Kidney epithelial cell (primary cell): Measurements from ENCODE around the gene PERP. TPM values are rescaled to one million over a fixed set of nuclear protein-coding genes. Genes with fewer than 3 reads are reported as not detected.
A peak's percentile ranks its signal among the peaks of the same experiment; 100 is the strongest.

ENCODE experiments used
- DNase-seq: peaks from one replicate; pipeline ENCODE4 v3.0.0-alpha.2; 2010; ENCODE audit warnings: low read depth
- H3K27me3 ChIP-seq: 2 replicates; pipeline ENCODE4 v1.6.0; 2011; ENCODE audit warnings: low read length; ENCODE audit not compliant: control insufficient read depth, insufficient read depth
- H3K36me3 ChIP-seq: 2 replicates; pipeline ENCODE4 v1.5.1; 2011; ENCODE audit warnings: low read length; ENCODE audit not compliant: control insufficient read depth, insufficient read depth
- H3K4me3 ChIP-seq: 2 replicates; pipeline ENCODE4 v1.5.1; 2011; ENCODE audit warnings: low read depth, mild to moderate bottlenecking, control low read depth, low read length
- total RNA-seq: library from RNA; depleted of rRNA; stranded (reverse); fragments of >200 nt; gene quantifications from 2 replicates; pipeline ENCODE4 v1.2.3, GENCODE V29; 2015
- TF ChIP-seq, protein P1 (sequence below): IDR thresholded peaks from 2 replicates; pipeline ENCODE4 v1.5.1; 2011; ENCODE audit warnings: mild to moderate bottlenecking, moderate library complexity, low read length, control low read depth, inconsistent platforms; ENCODE audit not compliant: insufficient read depth, poor library complexity, severe bottlenecking

The PERP gene
- total RNA-seq, 1 donor from 2014 or later = 80.9 TPM

DNA sequence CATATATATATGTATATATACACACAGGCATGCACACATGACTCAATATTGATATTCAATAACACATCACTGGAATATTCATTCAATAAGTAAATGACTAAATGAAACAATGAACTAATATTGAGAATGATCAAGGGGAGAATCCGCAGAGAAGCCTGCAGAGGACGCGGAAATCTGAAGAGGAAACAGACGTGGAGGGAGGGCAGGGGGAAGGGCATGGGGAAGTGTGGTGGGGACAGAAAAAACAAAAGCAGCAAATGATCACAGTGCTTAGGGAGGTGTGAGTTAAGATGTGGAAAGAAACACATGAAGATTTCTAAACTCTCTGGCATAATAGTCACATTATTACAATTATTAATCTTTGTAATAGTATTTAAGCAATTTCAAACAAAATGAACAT lies 14.5 kb downstream of the PERP start:
- no peak overlapping the region for H3K4me3 ChIP-seq
- TF ChIP-seq, protein P1, sequence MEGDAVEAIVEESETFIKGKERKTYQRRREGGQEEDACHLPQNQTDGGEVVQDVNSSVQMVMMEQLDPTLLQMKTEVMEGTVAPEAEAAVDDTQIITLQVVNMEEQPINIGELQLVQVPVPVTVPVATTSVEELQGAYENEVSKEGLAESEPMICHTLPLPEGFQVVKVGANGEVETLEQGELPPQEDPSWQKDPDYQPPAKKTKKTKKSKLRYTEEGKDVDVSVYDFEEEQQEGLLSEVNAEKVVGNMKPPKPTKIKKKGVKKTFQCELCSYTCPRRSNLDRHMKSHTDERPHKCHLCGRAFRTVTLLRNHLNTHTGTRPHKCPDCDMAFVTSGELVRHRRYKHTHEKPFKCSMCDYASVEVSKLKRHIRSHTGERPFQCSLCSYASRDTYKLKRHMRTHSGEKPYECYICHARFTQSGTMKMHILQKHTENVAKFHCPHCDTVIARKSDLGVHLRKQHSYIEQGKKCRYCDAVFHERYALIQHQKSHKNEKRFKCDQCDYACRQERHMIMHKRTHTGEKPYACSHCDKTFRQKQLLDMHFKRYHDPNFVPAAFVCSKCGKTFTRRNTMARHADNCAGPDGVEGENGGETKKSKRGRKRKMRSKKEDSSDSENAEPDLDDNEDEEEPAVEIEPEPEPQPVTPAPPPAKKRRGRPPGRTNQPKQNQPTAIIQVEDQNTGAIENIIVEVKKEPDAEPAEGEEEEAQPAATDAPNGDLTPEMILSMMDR = no peak
- H3K36me3 ChIP-seq = no peaks in the 10 kb centered on the region
- DNase-seq = no peak
- no peaks in the 10 kb centered on the region for H3K27me3 ChIP-seq

DNA sequence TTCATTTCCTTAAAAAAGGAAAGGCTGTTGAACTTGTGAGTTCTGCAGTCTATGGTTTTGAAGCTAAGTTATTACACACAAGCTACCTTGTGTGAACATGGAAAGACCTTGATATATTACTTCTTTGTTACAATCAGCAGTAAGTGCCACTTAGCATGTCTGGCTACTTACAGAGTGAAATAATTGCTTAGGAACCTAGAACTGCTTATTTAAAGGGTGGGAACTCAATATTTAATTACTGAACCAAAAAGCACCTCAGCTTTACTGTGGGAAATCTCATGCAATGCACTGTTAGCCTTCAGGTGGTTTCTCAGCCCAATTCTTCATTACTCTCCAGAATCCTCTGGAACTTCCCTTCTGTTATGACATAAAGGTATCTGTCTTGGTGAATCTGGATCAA lies 17.9 kb downstream of the PERP start:
- TF ChIP-seq, protein P1 = no peak
- Histone ChIP-seq H3K36me3 (no peaks in the 10 kb centered on the region), H3K27me3 (no peaks in the 10 kb centered on the region), H3K4me3 (no peak overlapping the region)
- no peak for DNase-seq

DNA sequence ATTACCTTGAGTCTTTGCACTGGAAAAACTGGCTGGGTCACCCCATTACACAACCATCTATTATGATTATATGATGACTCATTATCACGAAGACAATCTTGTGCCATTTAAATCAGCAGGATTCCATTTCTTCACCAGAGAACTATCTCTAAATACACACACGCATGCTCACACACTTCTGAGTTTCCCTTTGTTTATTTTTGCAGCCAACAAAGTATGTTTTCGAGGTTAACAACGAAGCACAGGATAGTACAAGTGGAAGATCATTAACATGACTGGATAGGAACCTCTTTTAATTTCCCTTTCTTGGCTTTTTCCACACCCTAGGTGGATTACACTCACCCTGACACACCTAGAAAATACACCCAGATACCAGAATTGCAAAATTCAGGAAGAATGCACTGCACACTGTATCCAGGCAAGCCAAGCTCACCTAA lies 18.9 kb downstream of the PERP start:
- TF ChIP-seq, protein P1 = no peak
- DNase-seq = peak; percentile 61
- no peaks in the 10 kb centered on the region for H3K27me3 ChIP-seq
- no peaks in the 10 kb centered on the region for H3K36me3 ChIP-seq
- H3K4me3 ChIP-seq = no peak overlapping the region

DNA sequence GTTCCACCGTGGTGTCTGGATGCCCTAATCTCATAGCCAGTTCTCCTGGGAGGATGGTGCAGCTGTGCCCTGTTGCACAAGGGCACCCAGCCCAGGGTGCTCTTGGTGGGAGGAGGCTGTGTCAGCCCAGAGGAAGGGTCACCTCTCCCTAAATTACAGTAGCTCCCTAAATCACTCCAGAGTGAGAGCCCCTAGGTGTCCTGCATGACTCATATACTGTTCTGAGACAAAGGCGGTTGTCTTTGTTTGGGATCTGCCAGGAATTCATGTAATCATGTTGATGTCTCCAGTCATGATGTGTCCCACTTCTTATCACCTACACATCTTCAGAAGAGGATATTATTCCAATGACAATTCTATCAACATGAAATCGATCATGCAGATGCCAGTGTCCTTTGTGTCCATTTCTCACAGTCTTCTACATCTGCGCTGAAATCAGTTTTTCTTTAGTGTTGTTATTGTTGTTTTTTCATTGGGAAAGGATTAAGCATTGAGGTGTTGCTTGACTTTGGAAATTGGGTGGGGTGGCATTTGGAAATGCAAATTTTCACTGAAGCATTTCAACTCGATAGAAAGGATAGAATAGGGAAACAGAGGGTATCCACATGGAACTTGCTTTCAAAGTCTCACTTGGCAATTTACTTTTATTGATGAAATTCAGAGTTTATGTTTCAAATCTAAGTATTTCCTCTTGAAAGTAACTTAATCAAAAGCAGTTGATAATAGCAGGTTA lies 19.5 kb downstream of the PERP start:
- no peak for DNase-seq
- H3K36me3 ChIP-seq = no peaks in the 10 kb centered on the region
- no peak overlapping the region for H3K4me3 ChIP-seq
- TF ChIP-seq, protein P1 = no peak
- no peaks in the 10 kb centered on the region for H3K27me3 ChIP-seq

DNA sequence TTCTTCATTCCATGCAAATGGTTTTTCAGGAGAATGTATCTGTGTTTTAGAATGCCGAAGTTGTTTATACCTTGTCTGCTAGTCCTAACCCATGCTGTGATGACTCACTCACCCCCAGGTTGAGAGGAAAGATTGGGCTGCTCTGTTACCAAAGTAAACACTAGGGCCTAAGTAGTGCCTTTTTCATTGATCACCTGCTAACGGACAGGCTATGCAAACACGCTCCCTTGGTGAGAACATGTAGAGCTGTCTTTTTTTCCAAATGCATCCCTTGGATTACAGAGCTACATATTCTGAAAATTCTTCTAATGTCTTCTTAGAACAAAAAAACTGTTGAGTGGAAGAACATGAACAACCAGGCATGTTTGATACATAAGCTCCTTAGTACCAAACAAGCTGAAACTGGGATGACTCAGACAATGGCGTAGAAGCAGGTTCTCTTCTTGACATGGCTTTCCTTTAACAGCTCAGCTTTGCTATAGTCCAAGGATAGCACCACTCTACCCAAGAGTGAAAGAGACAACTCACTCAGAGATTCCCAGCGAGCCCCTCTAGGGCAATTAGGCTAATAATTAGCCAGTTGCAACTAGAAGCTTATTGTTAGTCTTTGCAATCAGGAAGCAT lies 20.5 kb downstream of the PERP start:
- Histone ChIP-seq H3K36me3 (no peaks in the 10 kb centered on the region), H3K27me3 (no peaks in the 10 kb centered on the region), H3K4me3 (no peak overlapping the region)
- TF ChIP-seq, protein P1 = no peak
- peak; percentile 38 for DNase-seq
